ENCODE measurements around the gene CENPN. TPM values are rescaled to one million over a fixed set of nuclear protein-coding genes. Genes with fewer than 3 reads are reported as not detected.

CENPN gene
- total RNA-seq, 2 donors from 2014 or later = 10.5 to 18.1 TPM

DNA sequence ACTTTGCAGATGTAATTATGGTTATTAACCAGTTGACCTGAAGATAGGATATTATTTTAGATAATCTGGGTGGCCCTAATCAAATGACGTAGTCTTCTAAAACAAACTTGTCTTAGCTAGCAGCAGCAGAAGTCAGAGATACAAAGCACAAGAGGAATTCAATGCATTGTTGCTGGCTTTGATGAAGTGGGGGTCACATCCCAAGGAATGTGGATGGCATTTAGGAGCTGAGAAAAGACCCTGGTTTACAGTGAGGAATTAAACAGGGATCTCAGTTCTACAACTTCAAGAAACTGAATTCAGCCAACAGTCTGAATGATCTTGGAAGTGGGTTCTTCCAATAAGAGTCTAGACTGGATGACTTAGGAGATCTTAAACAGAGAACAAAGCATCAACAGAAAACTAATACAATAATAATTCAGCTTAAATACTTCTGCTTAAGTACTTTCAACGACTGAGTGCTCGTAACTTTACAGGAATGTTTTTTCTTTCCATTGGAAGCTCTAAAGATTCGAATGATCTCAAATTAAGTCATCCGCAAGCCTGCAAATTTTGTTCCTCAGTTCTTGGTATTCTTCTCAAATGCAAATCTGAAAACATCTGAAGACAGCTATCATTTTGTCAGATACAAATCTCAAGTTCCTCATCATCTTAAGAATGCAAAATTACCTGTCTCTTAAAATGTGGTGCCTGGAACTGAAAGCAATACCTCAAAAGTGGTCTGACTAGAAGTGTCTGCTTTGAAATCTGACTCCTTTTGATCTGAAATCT is 66.7 kb downstream of the CENPN start:
- no peak overlapping the region for H3K4me3 ChIP-seq
- no peaks in the 10 kb centered on the region for H3K9me3 ChIP-seq
- H3K36me3 ChIP-seq = no peaks in the 10 kb centered on the region
- no peak overlapping the region for H3K27ac ChIP-seq
- peaks cover 0 to 5% of the 10 kb centered on the region in 2 donors for H3K4me1 ChIP-seq
- TF ChIP-seq, protein P1, sequence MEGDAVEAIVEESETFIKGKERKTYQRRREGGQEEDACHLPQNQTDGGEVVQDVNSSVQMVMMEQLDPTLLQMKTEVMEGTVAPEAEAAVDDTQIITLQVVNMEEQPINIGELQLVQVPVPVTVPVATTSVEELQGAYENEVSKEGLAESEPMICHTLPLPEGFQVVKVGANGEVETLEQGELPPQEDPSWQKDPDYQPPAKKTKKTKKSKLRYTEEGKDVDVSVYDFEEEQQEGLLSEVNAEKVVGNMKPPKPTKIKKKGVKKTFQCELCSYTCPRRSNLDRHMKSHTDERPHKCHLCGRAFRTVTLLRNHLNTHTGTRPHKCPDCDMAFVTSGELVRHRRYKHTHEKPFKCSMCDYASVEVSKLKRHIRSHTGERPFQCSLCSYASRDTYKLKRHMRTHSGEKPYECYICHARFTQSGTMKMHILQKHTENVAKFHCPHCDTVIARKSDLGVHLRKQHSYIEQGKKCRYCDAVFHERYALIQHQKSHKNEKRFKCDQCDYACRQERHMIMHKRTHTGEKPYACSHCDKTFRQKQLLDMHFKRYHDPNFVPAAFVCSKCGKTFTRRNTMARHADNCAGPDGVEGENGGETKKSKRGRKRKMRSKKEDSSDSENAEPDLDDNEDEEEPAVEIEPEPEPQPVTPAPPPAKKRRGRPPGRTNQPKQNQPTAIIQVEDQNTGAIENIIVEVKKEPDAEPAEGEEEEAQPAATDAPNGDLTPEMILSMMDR (IDR thresholded peaks at IDR 0.05) = no peak
- no peaks in the 10 kb centered on the region for H3K27me3 ChIP-seq
- no peak for DNase-seq (ENCODE audit: low spot score)

DNA sequence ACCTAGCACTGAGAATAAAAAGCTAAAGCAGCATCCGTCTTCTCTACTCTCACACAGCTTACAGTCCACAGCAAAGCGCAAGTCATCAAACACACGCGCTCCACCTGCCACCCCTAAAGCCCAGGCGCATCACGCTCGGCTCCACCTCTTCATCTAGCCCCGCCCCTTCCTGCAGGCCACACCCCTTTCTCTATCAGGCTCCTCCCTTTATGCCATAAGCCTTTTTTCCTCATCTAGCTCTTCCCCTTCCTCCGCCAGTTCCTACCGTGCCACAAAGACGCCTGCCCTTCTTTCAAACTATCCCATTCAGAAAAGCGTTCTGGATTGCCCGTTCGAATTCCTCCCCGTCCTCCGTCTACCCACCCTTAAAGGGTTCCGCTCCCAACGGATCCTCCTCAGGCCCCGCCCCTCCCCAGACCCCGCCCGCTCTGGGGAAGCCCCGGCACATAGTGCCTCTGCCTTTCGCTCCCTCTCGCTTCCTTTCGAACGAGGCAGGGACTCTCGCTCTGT is 69.6 kb downstream of the CENPN start:
- TF ChIP-seq, protein P1 (IDR thresholded peaks at IDR 0.05) = no peak

DNA sequence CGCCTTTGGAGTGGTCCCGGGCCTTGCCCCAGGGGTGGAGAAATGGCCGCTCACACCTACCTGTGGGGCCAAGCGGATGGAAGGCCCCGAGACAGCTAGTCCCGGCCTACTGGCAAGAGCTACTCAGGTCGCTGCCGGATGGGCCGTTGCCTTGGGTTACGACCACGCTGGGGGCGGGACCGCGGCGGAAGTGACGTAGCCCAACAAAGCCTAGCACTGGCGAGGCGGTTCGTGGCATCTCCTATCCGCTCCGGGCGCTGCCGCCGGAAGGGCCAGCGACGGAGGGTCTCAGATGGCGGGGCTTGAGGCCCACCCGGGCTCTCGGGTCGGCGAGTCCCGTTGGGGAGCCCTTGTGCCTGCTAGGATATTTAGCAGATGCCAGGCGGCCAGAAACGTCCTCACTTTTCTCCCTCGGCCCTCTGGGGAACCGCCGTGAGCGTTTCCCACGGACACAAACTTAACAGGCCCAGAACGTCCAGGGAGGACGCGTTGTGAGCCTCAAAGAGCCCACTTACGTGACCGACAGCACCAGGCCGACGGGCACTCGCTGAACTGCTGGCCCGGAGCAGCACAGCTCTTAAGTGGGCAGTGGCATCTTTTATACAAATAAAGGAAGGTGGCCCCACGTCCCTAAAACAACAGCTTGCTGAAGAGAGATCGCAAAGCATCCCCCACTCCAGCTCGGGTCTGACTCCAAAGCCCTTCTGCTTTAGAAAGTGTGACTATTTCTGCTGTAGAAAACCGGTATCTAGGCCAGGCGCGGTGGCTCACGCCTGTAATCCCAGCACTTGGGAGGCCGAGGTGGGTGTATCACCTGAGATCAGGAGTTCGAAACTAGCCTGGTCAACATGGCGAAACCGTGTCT is 70.3 kb downstream of the CENPN start, which contains the start of gene C16orf46:
C16orf46 (minus strand) TSS at position 163 of the 865 bp plus-strand sequence. CDS start 13,283 bp downstream, outside the sequence.
- no peaks in the 10 kb centered on the region for H3K27me3 ChIP-seq
- no peaks in the 10 kb centered on the region for H3K36me3 ChIP-seq
- H3K9me3 ChIP-seq = no peaks in the 10 kb centered on the region
- peak; percentile 99 for DNase-seq (ENCODE audit: low spot score)
- peak within 1 kb of the TSS; percentile 67 to 73 for H3K4me3 ChIP-seq
- peak within 1 kb of the TSS; percentile 93 to 97 for H3K27ac ChIP-seq
- TF ChIP-seq, protein P1 (IDR thresholded peaks at IDR 0.05) = no peak
- peaks cover 0 to 5% of the 10 kb centered on the region in 2 donors for H3K4me1 ChIP-seq

More for the DNA sequence above, 69.6 kb downstream of the CENPN start:
- no peaks in the 10 kb centered on the region for H3K27me3 ChIP-seq
- H3K9me3 ChIP-seq = no peaks in the 10 kb centered on the region
- H3K4me1 ChIP-seq = peaks cover 0 to 5% of the 10 kb centered on the region in 2 donors
- peak overlapping the region; percentile 67 to 73 for H3K4me3 ChIP-seq
- peak; percentile 85 for DNase-seq (ENCODE audit: low spot score)
- H3K27ac ChIP-seq = peak overlapping the region; percentile 93 to 97
- H3K36me3 ChIP-seq = no peaks in the 10 kb centered on the region

DNA sequence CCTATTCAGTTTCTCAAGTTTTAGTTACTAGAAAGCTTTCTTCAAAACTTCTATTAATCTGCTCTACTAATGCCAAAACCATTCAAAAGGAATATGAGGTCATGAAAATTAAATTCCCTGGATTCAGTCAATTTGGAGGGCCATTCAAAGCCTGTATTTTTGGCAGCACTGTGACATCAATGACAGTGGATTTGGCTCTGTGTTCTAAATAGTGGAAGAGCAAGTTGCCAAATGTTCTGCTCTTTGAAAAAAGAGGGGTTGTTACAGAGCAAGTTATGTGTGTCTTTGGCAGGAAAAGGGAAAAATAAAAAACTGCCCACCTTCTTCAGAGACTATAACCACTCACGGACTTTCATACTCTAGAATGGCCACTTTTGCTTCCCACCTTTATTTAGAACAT is 73.2 kb downstream of the CENPN start:
- no peak for DNase-seq (ENCODE audit: low spot score)
- Histone ChIP-seq H3K27me3 (no peaks in the 10 kb centered on the region), H3K4me3 (no peak overlapping the region), H3K27ac (no peak overlapping the region), H3K36me3 (no peaks in the 10 kb centered on the region), H3K9me3 (no peaks in the 10 kb centered on the region), H3K4me1 (peaks cover 0 to 5% of the 10 kb centered on the region in 2 donors)
- TF ChIP-seq, protein P1 (IDR thresholded peaks at IDR 0.05) = no peak

DNA sequence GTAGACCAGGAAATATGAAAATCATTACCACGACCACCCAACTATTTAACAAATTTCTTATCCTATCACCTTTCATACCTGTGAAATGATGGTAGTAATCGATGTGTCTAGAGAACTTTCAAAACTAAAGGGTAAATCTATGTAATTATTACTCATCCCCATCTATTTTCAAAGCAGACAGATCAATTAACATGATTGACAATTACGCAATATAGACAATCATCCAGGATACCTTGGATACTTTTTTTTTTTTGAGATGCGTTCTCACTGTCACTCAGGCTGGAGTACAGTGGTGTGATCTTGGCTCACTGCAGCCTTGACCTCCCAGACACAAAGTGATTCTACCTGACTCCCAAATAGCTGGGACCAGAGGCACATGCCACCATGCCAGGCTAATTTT is 74.0 kb downstream of the CENPN start:
- Histone ChIP-seq H3K4me3 (no peak overlapping the region), H3K27me3 (no peaks in the 10 kb centered on the region), H3K4me1 (peaks cover 0 to 5% of the 10 kb centered on the region in 2 donors), H3K9me3 (no peaks in the 10 kb centered on the region), H3K36me3 (no peaks in the 10 kb centered on the region), H3K27ac (no peak overlapping the region)
- DNase-seq (ENCODE audit: low spot score) = no peak
- TF ChIP-seq, protein P1 (IDR thresholded peaks at IDR 0.05) = no peak

Other genes with a start within 250 kb of the CENPN start
- gene CDYL2, start 202.6 kb upstream of the CENPN start, total RNA-seq = 1 to 10 TPM; 1.4 to 2.9 TPM
- gene CMC2, start 329 bp upstream of the CENPN start, total RNA-seq = 100 to 1,000 TPM; 136 to 212 TPM
- gene ATMIN, start 28.6 kb downstream of the CENPN start, total RNA-seq = 10 to 100 TPM; 20.5 to 25.6 TPM
- 1 to 10 TPM in 1 of 2 donors, not detected in 1; 1.5 TPM for gene C16orf46, start 70.0 kb downstream of the CENPN start, total RNA-seq
- gene GCSH, start 89.2 kb downstream of the CENPN start, total RNA-seq = 10 to 100 TPM; 12.3 to 16.9 TPM
- gene BCO1, start 231.5 kb downstream of the CENPN start, total RNA-seq = not detected